Colonic mucosa (tissue), 4 donors: ENCODE results near the gene FMN1. TPM values are rescaled to one million over a fixed set of nuclear protein-coding genes. Genes with fewer than 3 reads are reported as not detected.

Source experiments
- DNase-seq: peaks from one replicate; pipeline ENCODE4 v3.0.0-alpha.2; 2020
- H3K27ac ChIP-seq: fragments of 200-600 bp; one replicate; pipeline ENCODE4 v1.8.0; 2021
- H3K27me3 ChIP-seq: fragments of 200-600 bp; one replicate; pipeline ENCODE4 v1.8.0; 2021
- H3K36me3 ChIP-seq: fragments of 200-600 bp; one replicate; pipeline ENCODE4 v1.8.0; 2021
- H3K4me1 ChIP-seq: fragments of 200-600 bp; one replicate; pipeline ENCODE4 v1.8.0; 2021; ENCODE audit warnings: mild to moderate bottlenecking
- H3K4me3 ChIP-seq: fragments of 200-600 bp; one replicate; pipeline ENCODE4 v1.8.0; 2021
- H3K9ac ChIP-seq, 2 donors: one replicate each; pipeline ENCODE4 v1.7.0; 2013; ENCODE audit warnings: control low read depth in 2 of 2, low read depth in 2 of 2, low read length in 2 of 2
- H3K9me3 ChIP-seq: fragments of 200-600 bp; one replicate; pipeline ENCODE4 v1.8.0; 2021
- CTCF ChIP-seq: fragments of 200-600 bp; IDR thresholded peaks from one replicate; pipeline ENCODE4 v1.8.0; 2022; ENCODE audit warnings: antibody characterized with exemption, mild to moderate bottlenecking
- intact Hi-C: fragments of 100-400 bp; cut with DNase I; formaldehyde crosslinking; loops from one replicate; pipeline ENCODE4 v1.14.1; 2022
- total RNA-seq, 2 donors: library from RNA; stranded (reverse); fragmentation: NEBNext Ultra II Directional in 1 of 2; extraction: Animal tissue kit (Norgen Biotek cat#: 25700) in 1 of 2; gene quantifications; one replicate each; pipeline ENCODE4 v1.2.1, GENCODE V29; 2021
- donor health status: healthy.
- donor health status: DM: no; HTN: no; CAD: no.
- donor health status: DM: no; HTN: no; CAD: no.

The FMN1 gene
- total RNA-seq, 2 donors from 2014 or later = 23.5 to 32.0 TPM

DNA sequence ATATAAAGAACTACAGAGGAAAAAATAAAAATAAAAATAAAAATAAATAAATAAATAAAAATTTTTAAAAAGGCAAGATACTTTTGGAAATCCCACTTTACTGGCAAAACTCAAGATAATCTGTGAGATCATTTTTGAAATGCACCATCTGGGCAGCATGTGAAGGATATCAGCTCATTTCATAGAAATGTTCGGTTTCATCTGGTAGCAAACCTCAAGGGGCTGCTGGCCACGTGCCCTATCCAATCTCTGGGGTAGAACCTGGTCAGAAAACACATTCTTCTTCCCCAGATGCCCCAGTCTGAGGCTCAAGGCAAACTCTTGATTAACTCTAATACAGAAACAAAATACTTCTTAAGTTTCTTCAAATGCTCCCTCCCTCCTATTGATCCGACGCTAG is 166.0 kb downstream of the FMN1 start:
- H3K4me1 ChIP-seq = no peaks in the 10 kb centered on the region
- intact Hi-C loops = loop anchor here (2.0 kb wide), 1 partner anchor 40 kb away; no protein-coding TSS in a partner anchor
- H3K36me3 ChIP-seq = no peaks in the 10 kb centered on the region
- H3K27me3 ChIP-seq = no peaks in the 10 kb centered on the region
- no peaks in the 10 kb centered on the region for H3K9me3 ChIP-seq
- no peak for TF ChIP-seq CTCF
- no peak for DNase-seq
- H3K4me3 ChIP-seq = no peak overlapping the region
- no peak overlapping the region for H3K9ac ChIP-seq
- H3K27ac ChIP-seq = peak overlapping the region; percentile 3

DNA sequence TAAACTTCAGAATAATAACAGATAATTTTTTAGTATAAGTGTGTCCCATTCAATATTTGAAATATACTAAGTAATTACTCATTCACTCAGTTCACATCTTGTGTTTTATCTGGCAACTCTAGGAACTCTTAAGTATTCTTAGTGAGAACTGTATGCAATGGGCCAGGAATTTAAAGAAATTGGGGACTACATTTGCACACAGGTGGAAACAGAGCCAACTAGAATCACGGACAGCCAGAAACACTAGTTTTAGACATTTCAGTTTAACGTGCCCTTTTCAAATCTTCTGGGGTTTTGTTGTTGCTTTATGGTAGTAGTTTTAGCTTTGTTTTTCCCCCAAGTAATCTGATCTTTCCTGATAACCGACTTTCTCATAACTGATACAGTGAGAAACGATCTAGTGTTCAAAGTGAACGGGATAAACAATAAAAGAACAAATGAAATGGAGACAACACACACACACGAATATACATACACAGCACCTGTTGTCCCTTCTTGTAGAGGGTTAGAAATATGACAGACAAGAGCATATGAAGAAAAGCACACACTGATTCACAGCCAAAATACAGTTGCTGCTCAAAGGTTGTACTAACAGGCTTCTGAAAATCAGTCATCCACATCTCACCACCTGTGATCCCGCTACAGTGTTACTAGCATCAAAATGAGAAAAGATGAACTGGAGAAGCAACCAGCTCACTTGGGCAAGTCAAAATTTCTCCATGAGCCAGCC is 167.0 kb downstream of the FMN1 start:
- Histone ChIP-seq H3K27ac (no peak overlapping the region), H3K4me1 (no peaks in the 10 kb centered on the region), H3K27me3 (no peaks in the 10 kb centered on the region), H3K9ac (peak overlapping the region in 1 of 2 donors; percentile 49), H3K36me3 (no peaks in the 10 kb centered on the region), H3K4me3 (no peak overlapping the region), H3K9me3 (no peaks in the 10 kb centered on the region)
- intact Hi-C loops = loop anchor here (2.0 kb wide), 1 partner anchor 41 kb away; no protein-coding TSS in a partner anchor
- DNase-seq = no peak
- TF ChIP-seq CTCF = no peak

DNA sequence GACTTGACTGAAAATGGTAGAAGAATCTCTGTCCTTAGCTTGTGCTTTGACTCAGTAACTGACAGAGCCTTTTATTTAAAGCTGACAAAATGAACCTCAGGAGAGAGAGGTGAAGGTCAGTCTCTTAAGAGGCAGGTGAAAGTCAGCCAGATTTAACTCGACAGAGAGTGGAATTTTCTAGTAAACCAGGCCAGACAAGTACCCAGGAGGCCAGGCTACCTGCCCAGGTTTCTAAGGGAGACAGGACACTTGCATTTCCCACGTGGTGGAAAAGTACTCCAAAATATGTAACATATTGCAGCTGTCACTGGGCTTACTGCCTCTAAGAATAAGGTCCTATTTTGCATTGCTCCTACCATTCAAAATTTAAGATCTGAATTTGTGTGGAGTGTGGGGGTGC is 167.9 kb downstream of the FMN1 start:
- DNase-seq = peak; percentile 40
- TF ChIP-seq CTCF = no peak
- intact Hi-C loops = no loop called here
- H3K4me1 ChIP-seq = no peaks in the 10 kb centered on the region
- no peaks in the 10 kb centered on the region for H3K9me3 ChIP-seq
- no peak overlapping the region for H3K27ac ChIP-seq
- H3K9ac ChIP-seq = peak overlapping the region in 1 of 2 donors; percentile 42
- H3K4me3 ChIP-seq = no peak overlapping the region
- H3K36me3 ChIP-seq = no peaks in the 10 kb centered on the region
- no peaks in the 10 kb centered on the region for H3K27me3 ChIP-seq

DNA sequence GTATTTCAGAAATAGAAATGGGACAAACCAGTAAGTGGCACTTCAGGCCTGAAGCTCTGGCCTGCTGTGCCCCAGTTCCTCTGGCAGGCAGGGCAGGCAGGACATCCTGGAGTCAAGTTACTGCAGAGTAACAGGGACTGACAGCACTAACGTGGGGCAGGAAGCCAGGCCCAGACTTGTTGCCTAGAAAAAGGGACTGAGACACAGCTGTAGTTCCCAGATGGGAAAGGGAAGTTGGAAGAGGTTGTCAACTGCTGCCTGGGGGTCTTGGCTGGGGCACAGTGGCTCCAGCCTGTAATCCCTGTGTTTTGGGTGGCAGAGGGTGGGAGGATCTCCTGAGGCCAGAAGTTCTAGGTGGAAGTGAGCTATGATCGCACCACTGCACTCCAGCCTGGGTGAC is 171.9 kb downstream of the FMN1 start:
- intact Hi-C loops = loop anchor here (5.0 kb wide), 2 partner anchors 55 to 110 kb away; no protein-coding TSS in a partner anchor
- Histone ChIP-seq H3K36me3 (no peaks in the 10 kb centered on the region), H3K9ac (peak overlapping the region; percentile 35 to 49), H3K4me3 (no peak overlapping the region), H3K27ac (no peak overlapping the region), H3K9me3 (no peaks in the 10 kb centered on the region), H3K27me3 (no peaks in the 10 kb centered on the region), H3K4me1 (no peaks in the 10 kb centered on the region)
- TF ChIP-seq CTCF = no peak
- DNase-seq = peak; percentile 37

DNA sequence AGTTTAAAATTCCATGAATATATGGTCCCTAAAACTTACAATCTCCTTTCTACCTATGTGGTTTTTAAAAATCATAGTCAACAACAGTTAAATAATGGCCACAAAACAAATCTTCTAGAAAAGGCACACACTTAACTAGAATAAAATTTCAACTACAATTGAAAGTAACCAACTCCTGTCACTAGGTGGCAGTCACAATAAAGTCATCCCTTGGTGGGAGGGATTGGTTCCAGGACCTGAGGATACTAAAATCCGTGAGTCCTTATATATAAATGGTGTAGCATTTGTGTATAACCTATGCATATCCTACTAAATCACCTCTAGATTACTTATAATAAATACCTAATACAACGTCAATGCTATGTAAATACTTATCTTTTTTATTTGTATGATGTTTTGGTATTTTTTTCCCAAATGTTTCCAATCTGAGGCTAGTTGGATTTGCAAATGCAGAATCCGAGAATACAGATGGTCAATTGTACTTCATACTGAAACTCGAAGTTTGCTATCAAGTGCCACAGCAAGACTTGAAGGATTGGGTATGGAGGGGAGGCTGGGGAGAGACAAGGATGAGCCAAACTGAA is 172.6 kb downstream of the FMN1 start:
- Histone ChIP-seq H3K4me3 (no peak overlapping the region), H3K36me3 (no peaks in the 10 kb centered on the region), H3K9me3 (no peaks in the 10 kb centered on the region), H3K27me3 (no peaks in the 10 kb centered on the region), H3K9ac (peak overlapping the region in 1 of 2 donors; percentile 35), H3K27ac (no peak overlapping the region), H3K4me1 (no peaks in the 10 kb centered on the region)
- TF ChIP-seq CTCF = peak; percentile 42
- intact Hi-C loops = loop anchor here (5.0 kb wide), 2 partner anchors 55 to 110 kb away; no protein-coding TSS in a partner anchor
- DNase-seq = peak; percentile 46
